GM12875 (cell line): ENCODE results near the gene DHRS4.

Experiments
- H3K4me3 ChIP-seq: one replicate; pipeline ENCODE4 v1.5.1; 2011; ENCODE audit warnings: low read depth, low read length, control low read depth
- TF ChIP-seq, protein P1 (sequence below): IDR thresholded peaks from 2 replicates; pipeline ENCODE4 v1.5.1; 2011; ENCODE audit warnings: low read depth, mild to moderate bottlenecking, control low read depth, inconsistent platforms, low read length, moderate library complexity, borderline replicate concordance; ENCODE audit not compliant: insufficient read depth

DHRS4 gene

DNA sequence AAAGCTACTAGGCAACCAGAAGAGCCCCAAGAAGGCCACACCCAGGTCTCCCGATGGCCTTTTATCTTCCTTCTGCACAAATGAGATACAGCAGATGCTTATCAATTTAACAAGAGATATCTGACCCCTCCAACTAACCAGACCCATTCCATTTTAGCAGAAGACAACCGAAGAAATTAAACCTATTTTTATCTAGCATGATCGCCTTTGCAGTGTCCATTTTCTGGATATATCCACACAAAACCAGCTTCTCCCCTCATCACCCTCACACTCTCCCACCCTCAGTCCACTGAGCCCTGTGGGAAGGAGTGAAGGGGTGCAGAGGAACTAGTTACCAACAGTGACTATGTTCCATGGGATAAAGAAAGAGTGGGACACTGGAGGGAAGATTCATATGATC is 20.9 kb upstream of the DHRS4 start:
- TF ChIP-seq, protein P1, sequence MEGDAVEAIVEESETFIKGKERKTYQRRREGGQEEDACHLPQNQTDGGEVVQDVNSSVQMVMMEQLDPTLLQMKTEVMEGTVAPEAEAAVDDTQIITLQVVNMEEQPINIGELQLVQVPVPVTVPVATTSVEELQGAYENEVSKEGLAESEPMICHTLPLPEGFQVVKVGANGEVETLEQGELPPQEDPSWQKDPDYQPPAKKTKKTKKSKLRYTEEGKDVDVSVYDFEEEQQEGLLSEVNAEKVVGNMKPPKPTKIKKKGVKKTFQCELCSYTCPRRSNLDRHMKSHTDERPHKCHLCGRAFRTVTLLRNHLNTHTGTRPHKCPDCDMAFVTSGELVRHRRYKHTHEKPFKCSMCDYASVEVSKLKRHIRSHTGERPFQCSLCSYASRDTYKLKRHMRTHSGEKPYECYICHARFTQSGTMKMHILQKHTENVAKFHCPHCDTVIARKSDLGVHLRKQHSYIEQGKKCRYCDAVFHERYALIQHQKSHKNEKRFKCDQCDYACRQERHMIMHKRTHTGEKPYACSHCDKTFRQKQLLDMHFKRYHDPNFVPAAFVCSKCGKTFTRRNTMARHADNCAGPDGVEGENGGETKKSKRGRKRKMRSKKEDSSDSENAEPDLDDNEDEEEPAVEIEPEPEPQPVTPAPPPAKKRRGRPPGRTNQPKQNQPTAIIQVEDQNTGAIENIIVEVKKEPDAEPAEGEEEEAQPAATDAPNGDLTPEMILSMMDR: no peak
- no peak overlapping the region for H3K4me3 ChIP-seq

DNA sequence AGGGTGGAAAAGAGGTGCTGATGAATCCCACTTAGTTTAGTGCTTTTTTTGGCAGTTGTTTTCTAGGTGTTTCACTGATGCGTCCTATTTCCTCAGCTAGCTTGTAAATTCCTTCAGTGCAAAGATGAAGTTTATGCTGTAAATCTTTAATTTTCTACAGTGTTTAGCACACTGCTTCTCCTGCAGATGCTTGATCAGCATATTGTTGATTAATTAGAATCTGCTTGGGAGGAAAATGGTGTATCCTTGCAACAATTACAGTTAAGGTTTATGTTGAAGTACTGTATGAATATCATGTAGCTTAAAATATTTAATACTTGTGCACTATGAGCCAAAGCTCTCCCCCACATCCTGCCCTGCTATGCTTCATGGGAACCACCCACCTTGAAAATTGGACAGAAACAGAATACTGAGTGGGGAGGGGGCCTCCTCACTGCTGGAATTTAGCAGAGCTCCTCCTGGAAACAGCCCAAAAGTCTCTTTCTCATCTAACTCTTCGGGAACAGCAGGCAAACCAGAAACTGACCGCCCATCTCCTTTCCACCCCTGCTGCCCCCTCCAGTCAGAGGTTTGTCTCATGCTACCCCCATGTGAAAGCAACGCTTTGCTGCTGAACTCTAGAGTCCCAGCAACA is 20.3 kb upstream of the DHRS4 start:
- H3K4me3 ChIP-seq: no peak overlapping the region
- TF ChIP-seq, protein P1: no peak

DNA sequence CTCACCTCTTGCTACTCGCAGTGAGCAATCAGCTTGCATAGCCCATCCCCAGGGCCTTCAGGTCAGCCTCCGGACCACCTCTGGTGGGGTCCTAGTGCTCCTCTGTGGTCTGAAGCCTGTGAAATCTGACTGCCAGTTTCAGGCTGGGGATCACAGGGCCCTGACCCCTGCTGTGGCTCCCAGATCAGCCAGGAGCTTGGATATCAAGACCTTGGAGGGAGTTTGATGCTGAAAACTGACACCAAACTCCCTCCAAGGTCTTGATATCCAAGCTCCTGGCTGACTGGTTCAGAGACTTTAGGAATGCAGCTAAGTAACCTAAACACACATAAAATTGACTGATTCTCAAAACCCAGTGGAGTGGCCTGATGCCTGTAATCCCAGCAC is 19.8 kb upstream of the DHRS4 start:
- TF ChIP-seq, protein P1: no peak
- no peak overlapping the region for H3K4me3 ChIP-seq

DNA sequence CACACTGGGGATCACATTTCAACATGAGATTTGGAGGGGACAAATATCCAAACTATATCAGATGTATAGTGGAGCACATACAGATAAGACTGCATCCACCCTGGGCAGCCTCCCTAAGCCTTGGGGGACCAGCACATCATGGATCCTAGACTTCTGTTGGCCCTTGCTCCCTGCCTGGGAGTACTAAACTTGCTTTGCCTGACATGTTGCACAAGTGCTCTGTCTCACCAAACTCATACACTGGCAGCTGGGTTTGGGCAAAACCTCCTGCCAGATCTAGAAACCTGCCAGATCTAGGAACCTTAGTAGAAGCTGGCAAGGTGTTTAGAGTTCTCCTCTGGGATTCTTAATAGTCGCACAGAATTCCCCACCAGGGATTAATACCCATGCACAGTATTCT is 18.4 kb upstream of the DHRS4 start:
- TF ChIP-seq, protein P1: no peak
- no peak overlapping the region for H3K4me3 ChIP-seq

- TF ChIP-seq, protein P1: no peak
Measured at GRCh38 chr14:23936084-23936829, 17.3 kb upstream of the DHRS4 start.

GRCh38 chr14:23937203-23937602 is 16.4 kb upstream of the DHRS4 start:
- H3K4me3 ChIP-seq: no peak overlapping the region
- TF ChIP-seq, protein P1: no peak

More at GRCh38 chr14:23936084-23936829, 17.3 kb upstream of the DHRS4 start:
- no peak overlapping the region for H3K4me3 ChIP-seq

DNA sequence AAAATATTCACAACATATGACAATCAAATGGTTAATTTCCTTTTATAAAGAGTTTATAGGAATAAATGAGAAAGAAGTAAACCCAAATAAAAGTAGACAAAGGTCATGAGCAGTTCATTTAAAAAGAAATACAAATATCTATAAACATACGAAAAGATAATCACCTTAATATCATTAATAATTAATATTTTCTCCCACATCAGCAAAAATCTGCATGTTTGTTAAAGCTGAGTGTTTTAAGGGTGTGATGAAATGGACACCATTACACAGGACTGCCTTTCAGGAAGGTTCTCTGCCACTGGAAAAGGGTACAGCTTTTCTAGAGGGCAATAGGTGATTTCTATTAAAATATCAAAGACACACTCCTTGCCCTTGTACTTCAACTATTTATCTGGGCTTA is 14.7 kb upstream of the DHRS4 start:
- TF ChIP-seq, protein P1: no peak
- no peak overlapping the region for H3K4me3 ChIP-seq
